ENCODE results near the gene STX11.
A peak's percentile ranks its signal among the peaks of the same experiment; 100 is the strongest.

STX11 gene

DNA sequence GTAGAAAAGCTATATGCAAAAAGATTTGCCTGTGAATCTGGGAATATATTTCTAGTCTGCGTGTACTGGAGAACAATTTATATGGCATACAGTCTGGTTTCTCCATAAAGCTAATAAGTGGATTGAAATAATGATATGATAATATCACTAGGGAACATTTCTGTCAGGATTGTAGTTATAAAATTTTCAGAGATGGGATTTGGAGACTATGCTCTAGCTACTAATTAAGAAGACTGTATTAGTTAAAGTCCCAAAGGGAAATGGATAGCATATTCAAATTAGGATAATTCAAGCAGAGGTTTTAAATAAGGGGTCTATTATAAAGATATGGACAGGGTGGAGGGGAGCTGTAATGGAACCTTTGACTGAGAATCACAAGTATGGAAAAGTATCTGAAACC is 7.2 kb upstream of the STX11 start:
- no peak for DNase-seq

DNA sequence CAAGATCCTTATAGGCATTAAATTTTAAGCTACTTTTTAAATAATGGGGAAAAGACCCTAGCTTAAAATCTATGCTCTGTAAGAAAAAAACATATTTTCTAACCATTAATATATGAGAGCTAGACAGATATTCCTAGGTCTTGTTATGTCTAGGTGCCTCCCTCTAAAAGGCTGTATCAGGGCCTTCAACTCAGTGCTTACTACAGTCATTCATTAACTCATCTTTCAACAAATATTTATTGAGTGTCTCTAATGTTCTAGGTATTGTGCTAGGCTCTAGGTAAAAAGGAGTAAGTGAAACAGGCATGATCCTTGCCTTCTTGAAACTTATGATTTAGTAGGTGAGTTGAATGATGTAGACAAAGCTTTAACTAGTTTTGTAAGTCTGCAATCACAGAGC is 6.4 kb upstream of the STX11 start:
- no peak for DNase-seq

DNA sequence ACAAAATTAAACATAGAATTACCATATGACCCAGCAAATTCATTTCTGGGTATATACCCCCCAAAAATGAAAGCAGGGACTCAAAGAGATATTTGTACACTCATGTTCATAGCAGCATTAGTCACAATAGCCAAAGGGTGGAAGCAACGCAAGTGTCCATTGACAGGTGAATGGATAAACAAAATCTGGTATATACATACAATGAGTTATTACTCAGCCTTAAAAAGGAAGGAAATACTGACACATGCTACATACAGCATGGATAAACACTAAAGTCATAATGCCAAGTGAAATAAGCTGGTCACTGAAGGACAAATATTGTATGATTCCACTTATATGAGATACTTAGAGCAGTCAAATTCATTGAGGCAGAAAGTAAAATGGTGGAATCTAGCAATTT is 5.3 kb upstream of the STX11 start:
- no peak for DNase-seq

DNA sequence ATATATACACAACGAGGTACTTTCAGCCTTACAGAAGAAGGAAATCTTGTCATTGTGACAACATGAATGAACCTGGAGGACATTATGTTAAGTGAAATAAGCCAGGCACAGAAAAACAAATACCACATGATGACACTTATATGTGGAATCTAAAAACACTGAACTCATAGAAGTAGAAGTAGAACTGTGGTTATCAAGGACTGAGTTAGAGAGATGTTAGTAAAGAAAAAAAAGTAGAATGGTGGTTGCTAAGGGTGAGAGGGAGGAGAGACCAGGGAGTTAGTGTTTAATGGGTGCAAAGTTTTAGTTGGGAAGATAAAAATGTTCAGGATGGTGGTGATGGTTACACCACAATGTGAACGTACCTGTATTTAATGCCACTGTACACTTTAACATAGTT is 4.8 kb upstream of the STX11 start:
- no peak for DNase-seq

DNA sequence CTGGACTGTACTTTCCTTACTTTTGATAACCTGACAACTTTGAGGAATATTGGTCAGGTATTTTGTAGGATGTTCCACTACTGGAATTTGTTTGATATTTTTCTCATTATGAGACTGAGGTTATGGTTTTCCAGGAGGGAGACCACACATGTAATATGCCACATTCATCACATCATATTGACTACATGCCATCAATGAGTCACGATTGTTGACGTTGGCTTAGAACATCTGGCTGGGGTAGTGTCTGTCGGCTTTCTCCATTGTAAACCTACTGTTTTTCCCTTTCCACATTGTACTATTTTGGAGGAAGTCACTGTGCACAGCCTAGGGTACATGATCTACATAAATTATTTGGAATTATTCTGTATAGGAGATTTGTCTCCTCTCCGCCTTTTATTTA is 1.4 kb upstream of the STX11 start:
- DNase-seq = no peak

DNA sequence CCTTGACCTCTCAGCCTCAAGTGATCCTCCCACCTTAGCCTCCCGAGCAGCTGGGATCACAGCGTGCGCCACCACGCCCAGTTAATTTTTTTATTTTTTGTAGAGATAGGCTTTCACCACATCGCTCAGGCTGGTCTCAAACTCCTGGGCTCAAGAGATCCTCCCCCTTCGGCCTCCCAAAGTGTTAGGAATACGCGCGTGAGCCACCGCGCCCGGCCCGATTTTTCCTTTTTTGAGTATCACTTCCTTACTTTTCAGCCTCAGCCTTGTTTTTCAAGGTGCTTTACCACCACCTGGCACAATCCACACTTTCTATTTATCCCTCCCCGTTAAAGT is 791 bp upstream of the STX11 start:
- DNase-seq = no peak

DNA sequence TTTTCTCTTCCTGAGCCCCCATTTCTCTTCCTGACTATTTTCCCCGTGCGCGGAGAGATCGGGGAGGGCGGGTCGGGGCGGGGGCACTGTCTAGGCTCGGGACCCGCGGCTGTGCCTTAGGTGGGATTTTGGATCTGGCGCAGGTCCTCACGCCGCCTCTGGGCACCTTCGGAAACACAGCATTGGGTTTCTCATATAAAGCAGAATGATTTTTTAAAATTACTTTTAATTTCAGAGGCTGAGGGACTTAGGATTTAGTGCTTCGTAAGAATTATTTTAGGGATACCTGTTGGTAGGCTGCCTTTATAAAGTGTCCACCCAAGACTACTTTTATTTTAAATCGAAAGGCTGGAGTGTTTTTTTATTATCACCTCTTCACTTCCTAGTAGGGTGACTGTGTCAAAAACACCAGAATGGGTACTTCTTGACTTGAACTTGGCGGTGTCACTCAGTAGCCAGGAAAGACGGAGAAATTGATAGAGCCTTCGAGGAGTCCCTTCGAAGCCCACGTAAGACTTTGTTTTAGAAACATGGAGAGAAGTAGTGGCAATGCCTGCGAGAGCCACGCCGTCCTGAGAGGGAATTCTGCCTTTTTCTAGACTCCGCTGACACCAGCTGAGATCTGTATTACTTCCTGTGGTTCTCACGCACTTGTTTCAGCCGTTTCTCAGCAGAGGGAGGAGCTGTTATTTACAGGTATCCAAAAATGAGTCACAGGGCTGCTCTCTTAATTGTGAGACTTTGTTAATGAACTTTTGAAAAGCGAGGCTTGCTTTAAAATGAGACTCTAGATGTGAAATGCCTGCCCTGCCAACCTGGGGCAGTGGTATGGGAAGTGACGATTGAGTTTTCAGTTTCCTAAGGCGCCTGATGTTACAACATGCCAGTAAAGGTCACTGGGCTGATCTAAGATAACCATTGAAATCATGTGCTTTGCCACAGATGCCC is 667 bp downstream of the STX11 start:
- no peak for DNase-seq

DNA sequence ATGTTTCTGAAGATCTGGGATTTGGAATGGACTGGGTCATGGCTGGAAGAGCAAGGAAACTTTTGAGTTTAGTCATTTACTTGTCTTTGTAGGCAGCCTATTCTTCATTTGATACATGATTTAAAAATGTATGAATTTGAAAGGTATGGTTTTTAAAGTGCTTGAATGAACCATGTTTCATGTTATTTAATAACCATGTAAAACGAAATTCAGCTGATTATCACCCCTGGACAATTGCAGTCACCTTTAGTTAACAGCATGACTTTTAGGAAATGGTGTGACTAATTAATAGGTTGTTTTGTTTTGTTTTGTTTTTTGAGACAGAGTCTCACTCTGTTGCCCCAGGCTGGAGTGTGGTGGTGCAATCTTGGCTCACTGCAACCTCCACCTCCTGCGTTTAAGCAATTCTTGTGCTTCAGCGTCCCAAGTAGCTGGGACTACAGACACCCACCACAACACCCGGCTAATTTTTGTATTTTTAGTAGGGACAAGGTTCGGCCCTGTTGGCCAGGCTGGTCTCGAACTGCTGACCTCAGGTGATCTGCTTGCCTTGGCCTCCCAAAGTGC is 2.1 kb downstream of the STX11 start:
- no peak for DNase-seq

DNA sequence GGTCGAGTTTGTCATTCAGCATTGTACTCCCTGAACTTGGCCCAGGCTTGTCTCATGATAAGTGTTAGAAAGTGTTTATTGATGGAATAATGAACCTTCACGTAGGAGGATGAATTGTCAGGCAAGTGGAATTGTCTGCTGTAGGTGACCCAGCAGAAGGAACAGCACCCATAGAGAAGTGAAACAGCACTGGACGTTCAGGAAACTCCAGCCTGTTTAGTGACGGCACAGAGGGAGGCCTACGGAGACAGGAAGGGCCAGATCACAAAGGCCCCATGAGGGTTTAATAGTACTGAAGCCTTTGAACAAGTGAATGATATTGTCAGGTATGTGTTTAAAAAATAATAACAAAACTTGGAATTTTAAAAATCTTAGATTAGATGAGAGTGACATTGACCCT is 2.9 kb downstream of the STX11 start:
- DNase-seq = no peak

DNA sequence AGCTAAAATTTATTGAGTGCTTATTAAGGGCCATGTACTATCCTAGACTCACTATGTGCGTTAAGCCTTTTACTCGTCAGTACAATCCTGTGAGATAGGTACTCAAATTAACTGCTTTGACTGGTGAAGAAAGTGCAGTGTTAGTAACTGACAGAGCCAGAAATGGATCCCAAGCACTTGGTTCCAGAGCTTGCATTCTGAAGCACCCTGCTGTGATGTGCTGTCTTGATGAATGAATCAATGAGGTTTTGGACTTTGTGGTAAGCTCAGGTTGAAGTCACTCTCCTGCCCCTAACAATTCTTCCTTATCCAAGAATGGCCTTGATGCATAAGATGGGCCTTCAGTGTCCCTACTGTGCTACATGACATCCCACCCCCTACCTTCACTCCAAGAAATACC is 3.7 kb downstream of the STX11 start:
- no peak for DNase-seq

DNA sequence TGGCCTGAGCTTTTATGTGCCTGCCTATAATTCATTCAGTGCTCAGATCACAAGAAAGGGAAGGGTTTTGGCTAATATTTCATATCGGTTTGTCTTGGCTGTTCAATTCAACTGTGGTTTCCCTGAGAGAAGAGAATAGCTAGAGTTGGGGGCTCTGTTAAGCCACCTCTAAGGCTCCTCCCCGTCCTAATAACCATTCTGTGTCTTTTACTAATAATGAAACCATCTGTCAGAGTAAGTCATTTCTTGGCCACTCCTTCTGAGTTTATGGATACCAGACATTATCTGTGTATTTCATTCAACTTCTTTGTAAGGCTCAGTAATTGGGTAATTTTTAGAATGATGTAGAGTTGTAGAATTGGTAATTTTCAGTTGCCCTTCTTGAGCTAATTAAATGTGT is 5.2 kb downstream of the STX11 start:
- no peak for DNase-seq

DNA sequence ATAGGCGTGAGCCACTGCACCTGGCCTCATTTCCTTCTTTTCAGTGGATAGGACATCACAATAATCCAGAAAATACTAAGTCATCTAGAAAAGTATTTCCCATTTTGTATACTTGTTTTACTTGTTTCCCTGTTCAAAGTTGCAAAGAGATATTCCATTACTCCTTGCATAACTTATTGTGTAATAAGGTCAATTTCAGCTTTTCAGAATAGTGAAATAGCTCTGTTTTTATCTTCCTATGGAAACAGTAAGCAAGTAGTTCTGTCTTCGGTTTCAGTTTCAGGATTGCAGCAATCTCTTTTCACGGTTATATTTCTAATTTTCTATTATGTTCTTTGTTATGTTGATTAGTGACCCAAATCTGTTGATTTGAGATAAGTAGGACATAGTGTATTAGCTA is 6.0 kb downstream of the STX11 start:
- no peak for DNase-seq

DNA sequence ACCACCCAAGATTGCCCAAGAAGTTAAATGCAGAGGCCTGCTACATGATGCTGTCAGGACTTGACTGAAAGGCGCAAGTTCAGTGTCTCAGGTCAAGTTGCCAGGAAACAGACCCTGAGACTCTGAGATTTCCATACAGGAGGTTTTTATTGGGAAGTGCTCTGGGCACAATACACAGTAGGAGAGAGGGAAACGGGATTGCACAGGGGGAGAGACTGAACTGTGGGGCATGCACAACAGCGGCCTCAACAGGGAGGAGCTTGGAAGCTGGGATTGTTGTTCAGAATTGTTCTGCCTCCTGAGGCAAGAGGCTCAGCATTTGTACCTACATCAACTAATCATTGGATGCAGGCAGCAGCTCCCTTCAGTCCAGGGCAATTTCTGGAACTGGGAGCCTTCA is 6.7 kb downstream of the STX11 start:
- no peak for DNase-seq

DNA sequence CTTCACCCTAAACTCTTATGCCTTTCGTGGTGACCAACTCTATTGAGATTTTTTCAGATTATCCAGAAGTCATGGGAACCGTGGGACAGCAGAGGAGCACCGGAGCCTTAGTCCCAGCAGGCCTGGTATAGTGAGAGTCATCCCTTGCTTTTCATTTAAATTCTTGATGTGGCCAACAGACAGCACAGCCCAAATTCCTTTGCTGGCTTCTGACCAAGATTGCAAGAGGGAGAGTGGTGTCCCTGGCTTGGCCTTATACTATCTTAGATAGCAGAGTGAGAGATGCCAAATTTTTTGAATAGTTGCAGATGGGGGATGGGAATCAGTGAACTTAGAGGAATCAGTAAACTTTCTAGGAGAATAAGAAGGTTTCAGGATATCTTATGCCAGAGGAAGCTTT is 7.8 kb downstream of the STX11 start:
- DNase-seq = no peak

DNA sequence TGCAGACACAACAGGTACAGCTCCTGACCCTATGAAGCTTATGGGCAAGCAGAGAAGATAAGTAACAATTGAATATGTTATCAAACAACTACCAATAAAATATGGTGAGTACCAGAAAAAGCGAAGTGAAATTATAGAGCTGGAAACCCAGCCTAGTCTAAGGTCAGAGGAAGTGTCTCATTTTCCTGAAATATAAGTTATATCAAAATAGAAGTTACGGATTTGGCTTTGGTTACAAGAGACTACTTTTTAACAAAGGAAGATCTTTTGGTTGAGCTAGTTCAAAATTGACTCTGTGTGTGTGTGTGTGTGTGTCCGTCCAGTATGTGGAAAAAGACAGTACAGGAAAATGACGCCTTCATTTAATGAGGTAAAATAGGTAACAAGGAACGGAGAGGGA is 8.9 kb downstream of the STX11 start:
- DNase-seq = peak; percentile 34

DNA sequence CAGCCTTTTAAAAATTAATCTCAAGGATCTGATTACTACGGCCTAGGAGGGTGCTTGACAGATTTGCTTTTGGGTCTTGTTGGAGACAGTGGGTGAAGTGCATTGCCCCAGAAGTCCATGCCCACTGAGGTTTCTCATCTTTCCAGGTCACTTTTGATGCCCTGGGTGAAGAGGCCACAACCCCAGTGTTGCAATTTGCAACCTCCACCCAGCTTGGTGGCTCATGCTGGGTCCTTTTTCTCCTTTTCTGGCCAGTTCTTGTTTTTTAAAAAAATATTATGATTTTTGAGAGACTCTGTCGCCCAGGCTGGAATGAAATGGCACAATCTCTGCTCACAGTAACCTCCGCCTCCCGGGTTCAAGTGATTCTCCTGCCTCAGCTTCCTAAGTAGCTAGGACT is 9.4 kb downstream of the STX11 start:
- DNase-seq = no peak

DNA sequence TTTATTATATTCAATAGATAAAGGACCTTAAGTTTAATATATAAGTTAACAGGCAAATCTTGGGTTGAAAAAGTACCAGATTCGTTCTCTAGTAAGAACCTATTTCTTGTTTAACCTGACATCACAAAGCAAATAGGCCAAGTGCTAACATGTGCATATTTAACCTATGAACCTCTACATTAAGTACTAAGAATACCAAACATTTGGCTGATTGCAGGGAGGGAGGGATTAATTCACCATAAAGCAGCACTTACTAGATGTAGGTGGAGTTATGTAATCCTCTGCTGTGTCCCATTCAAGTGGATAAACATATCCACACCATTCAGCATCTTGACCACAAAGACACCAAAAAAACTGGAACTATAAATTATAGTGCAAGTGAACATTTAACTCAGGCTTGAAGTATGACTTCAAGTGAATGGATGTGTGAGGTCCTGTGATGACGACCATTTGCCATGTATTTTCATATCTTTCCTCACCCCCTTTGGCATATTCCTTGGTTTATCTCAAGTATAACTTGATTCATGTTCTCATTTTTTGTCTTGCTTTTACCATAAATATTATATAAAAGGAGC is 10.2 kb downstream of the STX11 start:
- no peak for DNase-seq

DNA sequence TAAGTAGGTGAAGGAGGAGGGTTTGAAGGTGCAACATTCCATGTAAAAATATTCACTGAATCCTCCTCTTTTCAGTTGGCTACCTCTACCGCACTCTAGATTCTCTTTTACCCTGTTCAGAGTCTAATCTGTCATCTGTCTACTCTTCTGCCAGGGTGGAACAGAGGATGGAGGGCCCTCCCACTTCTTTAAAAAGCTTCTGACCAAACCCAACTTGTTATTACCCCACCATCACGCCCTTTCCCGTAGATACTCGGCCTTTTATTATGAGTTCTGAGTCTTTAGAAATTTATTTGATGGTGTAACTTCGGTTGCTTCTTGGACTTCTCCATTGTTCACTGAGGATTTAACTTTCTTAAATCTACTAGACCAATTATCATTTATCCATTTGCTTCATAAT is 11.7 kb downstream of the STX11 start:
- no peak for DNase-seq

DNA sequence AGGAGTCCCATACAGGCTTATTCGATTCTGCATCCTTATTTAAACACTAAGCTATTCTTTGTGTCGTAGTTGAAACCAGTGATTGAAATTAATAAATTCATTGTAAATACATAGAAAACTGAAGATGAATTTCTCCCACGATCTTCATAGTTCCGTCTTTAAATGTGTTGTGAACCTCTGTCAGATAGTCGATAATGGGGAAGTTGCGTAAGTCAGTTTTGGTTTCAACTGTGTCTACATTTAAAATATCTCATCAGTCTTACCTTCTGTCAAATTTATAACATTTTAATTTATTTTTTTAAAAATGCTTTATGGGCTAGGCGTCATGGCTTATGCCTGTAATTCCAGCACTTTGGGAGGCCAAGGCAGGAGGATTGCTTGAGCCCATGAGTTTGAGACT is 12.7 kb downstream of the STX11 start:
- DNase-seq = no peak

DNA sequence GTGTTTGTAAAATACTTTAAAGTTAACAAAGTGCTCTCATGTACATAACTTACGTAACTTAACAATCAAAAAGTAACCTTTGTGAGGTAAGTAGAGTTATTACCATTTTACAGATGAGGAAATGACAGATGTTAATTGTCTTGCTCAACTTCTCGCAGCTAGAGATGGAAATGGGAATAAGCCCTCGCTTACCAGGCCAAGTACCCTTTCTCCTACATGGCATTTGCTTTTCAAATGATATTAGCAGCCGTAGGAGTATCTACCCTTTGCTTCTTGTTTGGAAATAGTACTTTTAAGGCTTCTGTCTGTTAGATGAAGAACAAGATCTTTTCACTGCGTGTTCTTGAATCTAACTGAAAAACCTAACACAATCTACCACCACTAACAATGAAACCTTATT is 15.5 kb downstream of the STX11 start:
- DNase-seq = no peak

DNA sequence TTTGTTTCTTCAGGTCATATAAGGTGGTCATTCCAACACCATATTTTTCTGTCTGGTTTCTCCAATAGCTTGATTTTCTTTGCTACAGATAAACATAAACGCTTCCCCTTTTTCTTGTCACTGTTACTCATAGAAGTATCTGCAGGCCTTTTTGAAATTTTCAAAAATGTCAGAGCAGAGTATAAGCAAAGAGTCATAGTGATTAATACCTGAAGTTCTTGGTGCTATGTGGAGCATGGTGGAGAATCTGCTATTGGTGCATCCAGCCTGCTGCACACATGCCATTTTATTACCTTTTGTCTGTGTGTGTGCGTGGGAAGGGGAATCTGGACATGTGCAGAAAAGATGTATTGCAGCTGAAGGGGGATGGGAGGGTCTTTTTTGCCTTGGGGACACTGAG is 19.7 kb downstream of the STX11 start:
- no peak for DNase-seq

DNA sequence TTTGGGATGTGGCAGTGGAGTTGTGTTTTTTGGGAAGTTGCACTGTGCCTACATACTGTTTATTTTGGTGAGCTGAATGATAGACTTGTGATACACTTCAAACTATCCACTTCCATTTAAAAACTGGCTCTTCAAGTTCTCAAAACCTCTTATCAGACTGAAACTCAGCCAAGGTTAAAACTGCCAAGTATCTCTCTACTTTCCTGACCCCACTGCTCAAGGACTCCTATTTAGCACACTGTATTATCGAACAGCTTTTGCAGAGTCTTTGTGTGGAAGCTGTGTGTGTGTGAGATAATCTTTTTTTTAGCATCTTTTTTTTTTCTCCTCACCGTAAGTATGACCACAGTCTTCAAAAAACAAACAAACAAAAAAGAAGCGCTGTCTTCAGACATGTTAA is 21.1 kb downstream of the STX11 start:
- no peak for DNase-seq

DNA sequence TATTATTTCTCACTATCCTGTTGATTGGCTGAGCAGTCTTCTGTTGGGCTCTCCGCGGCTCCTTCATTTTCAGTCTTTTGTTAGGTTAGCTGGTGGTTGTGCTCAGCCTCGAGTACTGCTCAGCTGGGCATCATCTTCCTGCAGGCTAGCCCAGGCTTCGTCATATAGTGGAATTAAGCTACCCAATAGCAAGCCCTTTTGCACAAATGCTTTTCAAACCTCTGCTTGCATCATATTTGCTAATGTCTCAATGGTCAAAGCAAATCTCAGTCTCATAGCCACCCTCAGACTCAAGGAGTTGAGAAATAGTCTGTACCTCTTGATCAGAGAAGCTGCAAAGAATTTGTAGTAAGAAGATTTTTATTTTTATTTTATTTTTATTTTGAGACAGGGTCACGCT is 23.7 kb downstream of the STX11 start:
- no peak for DNase-seq

DNA sequence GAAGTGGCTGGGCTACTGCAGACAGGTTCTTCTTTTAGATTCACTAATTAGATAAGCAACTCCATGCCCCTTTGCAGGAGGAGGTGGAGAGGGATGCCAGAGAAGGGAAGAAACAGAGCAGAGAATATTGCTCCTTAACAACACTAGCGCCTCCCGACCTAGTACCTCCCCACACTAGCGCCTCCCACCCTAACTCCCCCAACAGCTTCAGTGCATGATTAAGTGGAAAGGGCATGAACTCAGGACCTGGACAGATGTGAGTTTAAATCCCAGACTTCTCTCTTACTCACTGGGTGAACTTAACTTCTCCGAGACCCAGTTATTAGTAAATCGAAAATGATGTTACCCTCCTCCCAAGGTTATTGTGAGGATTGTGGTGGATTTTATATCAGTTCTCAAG is 25.7 kb downstream of the STX11 start:
- no peak for DNase-seq

DNA sequence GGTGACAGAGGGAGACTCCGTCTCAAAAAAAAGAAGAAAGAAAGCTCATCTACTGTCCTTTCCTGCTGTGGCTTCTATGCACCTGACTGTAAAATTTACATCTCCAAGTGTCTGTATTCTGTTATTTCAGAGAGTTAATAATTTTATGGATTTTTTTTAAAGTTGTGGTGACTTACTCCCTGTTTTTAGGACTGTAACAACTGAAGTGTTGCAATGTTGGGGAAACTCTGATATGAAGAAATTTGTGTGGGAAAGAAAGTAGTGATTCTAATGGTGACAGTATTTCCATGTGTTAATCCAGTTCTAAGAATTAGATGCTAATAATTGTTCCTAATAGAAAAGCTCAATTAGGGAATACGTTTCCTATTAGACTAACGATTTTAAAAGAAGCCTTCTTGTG is 27.4 kb downstream of the STX11 start:
- DNase-seq = no peak
